DOHH2 (cell line): ENCODE measurements around the gene TGFBR3.

Source experiments
- EZH2phosphoT487 ChIP-seq: fragments of 200-600 bp; sonication (generic); IDR thresholded peaks from 2 replicates; pipeline ENCODE4 v1.6.1; 2017; ENCODE audit warnings: borderline replicate concordance, mild to moderate bottlenecking, antibody characterized with exemption, low read length, moderate library complexity, mixed read lengths
- TF ChIP-seq, protein P1 (sequence below): fragments of 200-600 bp; sonication (generic); IDR thresholded peaks from one replicate; pipeline ENCODE4 v1.5.1; 2014; ENCODE audit warnings: antibody characterized with exemption, mild to moderate bottlenecking, low read depth, low read length; ENCODE audit not compliant: poor library complexity, severe bottlenecking

DNA sequence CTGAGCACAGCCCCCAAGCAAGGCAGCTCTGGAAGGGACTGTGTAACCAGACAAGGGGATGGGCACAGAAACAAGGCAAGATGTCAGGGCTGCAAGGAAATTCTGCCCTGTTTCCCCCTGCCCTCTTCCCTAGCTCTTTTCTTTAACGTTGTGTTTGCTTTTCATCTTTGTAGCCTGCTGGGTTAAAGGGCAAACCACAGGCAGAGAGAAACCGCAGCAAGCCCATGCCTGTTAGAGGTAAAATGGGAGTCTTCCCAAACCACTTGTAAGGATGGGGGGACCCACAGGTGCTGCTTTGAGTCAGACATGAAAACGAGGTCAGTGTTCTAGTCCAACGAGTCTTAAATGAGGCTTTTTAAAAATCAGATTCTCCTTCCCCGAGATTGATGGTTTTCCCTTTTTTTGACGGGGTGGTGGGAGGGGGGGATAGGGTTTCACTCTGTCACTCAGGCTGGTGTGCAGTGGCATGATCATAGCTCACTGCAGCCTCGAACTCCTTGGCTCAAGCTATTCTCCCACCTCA is 13.3 kb downstream of the TGFBR3 start:
- TF ChIP-seq, protein P1, sequence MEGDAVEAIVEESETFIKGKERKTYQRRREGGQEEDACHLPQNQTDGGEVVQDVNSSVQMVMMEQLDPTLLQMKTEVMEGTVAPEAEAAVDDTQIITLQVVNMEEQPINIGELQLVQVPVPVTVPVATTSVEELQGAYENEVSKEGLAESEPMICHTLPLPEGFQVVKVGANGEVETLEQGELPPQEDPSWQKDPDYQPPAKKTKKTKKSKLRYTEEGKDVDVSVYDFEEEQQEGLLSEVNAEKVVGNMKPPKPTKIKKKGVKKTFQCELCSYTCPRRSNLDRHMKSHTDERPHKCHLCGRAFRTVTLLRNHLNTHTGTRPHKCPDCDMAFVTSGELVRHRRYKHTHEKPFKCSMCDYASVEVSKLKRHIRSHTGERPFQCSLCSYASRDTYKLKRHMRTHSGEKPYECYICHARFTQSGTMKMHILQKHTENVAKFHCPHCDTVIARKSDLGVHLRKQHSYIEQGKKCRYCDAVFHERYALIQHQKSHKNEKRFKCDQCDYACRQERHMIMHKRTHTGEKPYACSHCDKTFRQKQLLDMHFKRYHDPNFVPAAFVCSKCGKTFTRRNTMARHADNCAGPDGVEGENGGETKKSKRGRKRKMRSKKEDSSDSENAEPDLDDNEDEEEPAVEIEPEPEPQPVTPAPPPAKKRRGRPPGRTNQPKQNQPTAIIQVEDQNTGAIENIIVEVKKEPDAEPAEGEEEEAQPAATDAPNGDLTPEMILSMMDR, result no peak
- no peak for TF ChIP-seq EZH2phosphoT487
